Kidney (tissue), 14 donors: ENCODE data around the gene APBB2. TPM values are rescaled to one million over a fixed set of nuclear protein-coding genes. Genes with fewer than 3 reads are reported as not detected.

ENCODE experiments used
- DNase-seq, 5 donors: peaks; one replicate each; pipeline ENCODE4 v3.0.0-alpha.2; 2013 to 2020
- FAIRE-seq: peaks from 2 replicates; lab custom pipeline; 2012; peaks lifted over from hg19 to GRCh38; lab: Jason Lieb, UNC
- H3K27ac ChIP-seq, 2 donors: one replicate each; pipeline ENCODE4 v1.7.0; 2013; ENCODE audit warnings: low read depth in 2 of 2, low read length in 2 of 2, inconsistent platforms in 1 of 2
- H3K27me3 ChIP-seq: one replicate; pipeline ENCODE4 v1.7.1; 2013; ENCODE audit warnings: low read length, inconsistent platforms; ENCODE audit not compliant: control insufficient read depth, insufficient read depth
- H3K36me3 ChIP-seq, 3 donors: one replicate each; pipeline versions ENCODE4 v1.7.0 to v1.7.1; 2013; ENCODE audit warnings: low read length in 3 of 3, control low read depth in 1 of 3, inconsistent platforms in 1 of 3; ENCODE audit not compliant: insufficient read depth in 3 of 3, control insufficient read depth in 2 of 3
- H3K4me1 ChIP-seq, 3 donors: one replicate each; pipeline versions ENCODE4 v1.7.0 to v1.7.1; 2013; ENCODE audit warnings: low read length in 3 of 3, inconsistent platforms in 1 of 3, low read depth in 1 of 3; ENCODE audit not compliant: control insufficient read depth in 2 of 3, insufficient read depth in 2 of 3
- H3K4me3 ChIP-seq, 3 donors: one replicate each; pipeline versions ENCODE4 v1.7.0 to v1.8.1; 2013; ENCODE audit warnings: low read length in 3 of 3, control low read depth in 1 of 3, inconsistent platforms in 1 of 3
- H3K9ac ChIP-seq, 3 donors: one replicate each; pipeline versions ENCODE4 v1.7.0 to v1.7.1; 2013; ENCODE audit warnings: low read length in 3 of 3, control low read depth in 1 of 3, inconsistent platforms in 1 of 3
- H3K9me3 ChIP-seq, 3 donors: one replicate each; pipeline versions ENCODE4 v1.7.0 to v1.7.1; 2013; ENCODE audit warnings: low read length in 3 of 3, control low read depth in 1 of 3, inconsistent platforms in 1 of 3; ENCODE audit not compliant: control insufficient read depth in 2 of 3, insufficient read depth in 1 of 3
- intact Hi-C: fragments of 100-400 bp; cut with DNase I; formaldehyde crosslinking; loops from one replicate; pipeline ENCODE4 v1.11.1; 2022
- polyA plus RNA-seq: library from polyadenylated mRNA; stranded (reverse); fragments of 350-450 nt; fragmentation: Illumina TruSeq; extraction: RNeasy Lipid Tissue Mini Kit (QIAGEN cat#74804); gene quantifications from one replicate; pipeline ENCODE4 v1.2.3, GENCODE V29; 2014; ENCODE audit warnings: low read depth, low replicate concordance; ENCODE audit not compliant: insufficient read depth
- total RNA-seq: library from RNA; stranded (reverse); fragmentation: NEBNext Ultra II Directional; extraction: Animal tissue kit (Norgen Biotek cat#: 25700); gene quantifications from one replicate; pipeline ENCODE4 v1.2.1, GENCODE V29; 2021
- TF ChIP-seq, protein P1 (sequence below): IDR thresholded peaks from 3 replicates; pipeline ENCODE4 v1.5.1; 2012; ENCODE audit warnings: mild to moderate bottlenecking, moderate library complexity, borderline replicate concordance; ENCODE audit not compliant: insufficient read depth; ENCODE audit errors: extremely low read depth
- donor health status: control.
- donor health status: control.
- donor health status: control.
- donor health status: control.
- donor health status: control.
- donor health status: DM: yes; HTN: yes; CAD: no.
- donor health status: Normal renal cell carcinoma (clear cell type).

The APBB2 gene
- total and polyA plus RNA-seq, 2 donors from 2014 or later = 13.4 to 65.6 TPM

DNA sequence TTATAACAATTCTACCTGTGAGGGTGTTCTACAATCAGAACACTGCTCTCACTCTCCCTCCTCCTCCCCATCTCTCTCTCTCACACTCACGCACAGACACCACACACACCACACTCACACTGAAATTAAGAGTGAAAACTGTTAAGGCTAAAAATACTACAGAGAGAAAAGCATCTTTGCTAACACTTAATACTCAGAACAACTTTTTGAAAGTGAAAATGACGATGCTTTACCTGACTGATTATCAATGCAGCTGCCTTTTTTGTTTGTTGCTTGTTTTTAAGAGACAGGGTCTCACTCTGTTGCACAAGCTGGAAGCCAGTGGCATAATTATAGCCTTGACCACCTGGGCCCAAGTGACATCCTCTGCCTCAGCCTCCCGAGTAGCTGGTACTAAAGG lies 222.4 kb downstream of the APBB2 start:
- FAIRE-seq = no peak
- TF ChIP-seq, protein P1, sequence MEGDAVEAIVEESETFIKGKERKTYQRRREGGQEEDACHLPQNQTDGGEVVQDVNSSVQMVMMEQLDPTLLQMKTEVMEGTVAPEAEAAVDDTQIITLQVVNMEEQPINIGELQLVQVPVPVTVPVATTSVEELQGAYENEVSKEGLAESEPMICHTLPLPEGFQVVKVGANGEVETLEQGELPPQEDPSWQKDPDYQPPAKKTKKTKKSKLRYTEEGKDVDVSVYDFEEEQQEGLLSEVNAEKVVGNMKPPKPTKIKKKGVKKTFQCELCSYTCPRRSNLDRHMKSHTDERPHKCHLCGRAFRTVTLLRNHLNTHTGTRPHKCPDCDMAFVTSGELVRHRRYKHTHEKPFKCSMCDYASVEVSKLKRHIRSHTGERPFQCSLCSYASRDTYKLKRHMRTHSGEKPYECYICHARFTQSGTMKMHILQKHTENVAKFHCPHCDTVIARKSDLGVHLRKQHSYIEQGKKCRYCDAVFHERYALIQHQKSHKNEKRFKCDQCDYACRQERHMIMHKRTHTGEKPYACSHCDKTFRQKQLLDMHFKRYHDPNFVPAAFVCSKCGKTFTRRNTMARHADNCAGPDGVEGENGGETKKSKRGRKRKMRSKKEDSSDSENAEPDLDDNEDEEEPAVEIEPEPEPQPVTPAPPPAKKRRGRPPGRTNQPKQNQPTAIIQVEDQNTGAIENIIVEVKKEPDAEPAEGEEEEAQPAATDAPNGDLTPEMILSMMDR = no peak
- H3K27ac ChIP-seq = no peak overlapping the region
- intact Hi-C loops = no loop called here
- no peaks in the 10 kb centered on the region for H3K9me3 ChIP-seq
- DNase-seq = no peak
- no peaks in the 10 kb centered on the region for H3K27me3 ChIP-seq
- H3K4me1 ChIP-seq = peaks cover 0 to 7% (median 7%) of the 10 kb centered on the region in 3 donors
- H3K36me3 ChIP-seq = no peaks in the 10 kb centered on the region
- no peak overlapping the region for H3K9ac ChIP-seq
- no peak overlapping the region for H3K4me3 ChIP-seq

DNA sequence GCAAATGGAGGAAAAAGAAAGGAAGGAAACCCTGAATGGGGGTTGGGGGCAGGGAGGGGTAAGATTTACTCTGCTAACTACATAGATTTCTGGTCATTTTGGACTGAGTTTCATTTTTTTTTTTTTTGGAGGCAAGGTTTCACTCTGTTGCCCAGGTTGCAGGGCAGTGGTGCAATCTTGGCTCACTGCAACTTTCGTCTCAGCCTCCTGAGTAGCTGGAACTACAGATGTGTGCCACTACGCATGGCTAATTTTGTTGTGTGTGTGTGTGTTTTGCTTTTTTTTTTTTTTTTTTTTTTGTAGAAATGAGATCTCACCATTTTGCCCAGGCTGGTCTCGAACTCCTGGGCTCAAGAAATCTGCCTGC lies 223.5 kb downstream of the APBB2 start:
- no peak for DNase-seq
- Histone ChIP-seq H3K4me3 (no peak overlapping the region), H3K36me3 (no peaks in the 10 kb centered on the region), H3K27me3 (no peaks in the 10 kb centered on the region), H3K4me1 (peaks cover 0 to 7% (median 7%) of the 10 kb centered on the region in 3 donors), H3K9me3 (no peaks in the 10 kb centered on the region), H3K27ac (no peak overlapping the region), H3K9ac (no peak overlapping the region)
- intact Hi-C loops = no loop called here
- FAIRE-seq = no peak
- TF ChIP-seq, protein P1 = no peak

DNA sequence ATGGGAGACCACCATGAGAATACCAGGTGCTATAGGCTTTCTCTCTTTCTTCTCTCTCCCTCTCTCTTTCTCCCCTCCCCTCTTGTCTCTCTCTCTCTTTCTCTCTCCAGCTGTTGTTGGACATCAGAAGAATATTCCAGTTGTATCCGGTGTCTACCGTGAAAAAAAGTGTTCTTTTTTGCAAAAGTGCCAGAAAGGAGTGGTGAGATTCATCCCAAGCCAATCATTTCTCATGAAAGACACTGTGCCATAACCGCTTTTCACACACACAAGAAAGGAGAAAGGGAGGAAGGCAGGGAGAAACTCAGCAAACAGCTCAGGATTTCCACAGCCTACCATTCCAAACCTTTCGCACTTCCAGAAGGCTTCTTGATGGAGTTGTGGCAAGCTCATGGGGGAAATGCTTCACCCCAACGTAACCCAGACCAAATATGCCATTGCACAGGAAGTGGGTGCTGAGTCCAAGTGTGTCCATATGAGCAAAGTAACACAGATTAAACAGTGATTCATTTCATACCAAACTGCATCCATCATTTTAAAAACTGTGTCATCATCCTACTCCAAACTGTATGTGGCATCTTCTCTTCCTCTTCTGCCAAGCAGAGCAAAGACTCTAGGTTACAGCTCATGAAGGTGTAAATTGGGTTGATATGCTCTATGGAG lies 224.0 kb downstream of the APBB2 start:
- H3K4me1 ChIP-seq = peaks cover 0 to 7% (median 7%) of the 10 kb centered on the region in 3 donors
- H3K27me3 ChIP-seq = no peaks in the 10 kb centered on the region
- H3K36me3 ChIP-seq = no peaks in the 10 kb centered on the region
- no peak overlapping the region for H3K27ac ChIP-seq
- no peak overlapping the region for H3K9ac ChIP-seq
- intact Hi-C loops = no loop called here
- FAIRE-seq = no peak
- no peak overlapping the region for H3K4me3 ChIP-seq
- TF ChIP-seq, protein P1 = no peak
- no peaks in the 10 kb centered on the region for H3K9me3 ChIP-seq
- DNase-seq = no peak
